Measurements from ENCODE around the gene ADGRE1. TPM values are rescaled to one million over a fixed set of nuclear protein-coding genes. Genes with fewer than 3 reads are reported as not detected.

Gene ADGRE1
- polyA plus RNA-seq, 1 donor from 2014 or later: not detected

DNA sequence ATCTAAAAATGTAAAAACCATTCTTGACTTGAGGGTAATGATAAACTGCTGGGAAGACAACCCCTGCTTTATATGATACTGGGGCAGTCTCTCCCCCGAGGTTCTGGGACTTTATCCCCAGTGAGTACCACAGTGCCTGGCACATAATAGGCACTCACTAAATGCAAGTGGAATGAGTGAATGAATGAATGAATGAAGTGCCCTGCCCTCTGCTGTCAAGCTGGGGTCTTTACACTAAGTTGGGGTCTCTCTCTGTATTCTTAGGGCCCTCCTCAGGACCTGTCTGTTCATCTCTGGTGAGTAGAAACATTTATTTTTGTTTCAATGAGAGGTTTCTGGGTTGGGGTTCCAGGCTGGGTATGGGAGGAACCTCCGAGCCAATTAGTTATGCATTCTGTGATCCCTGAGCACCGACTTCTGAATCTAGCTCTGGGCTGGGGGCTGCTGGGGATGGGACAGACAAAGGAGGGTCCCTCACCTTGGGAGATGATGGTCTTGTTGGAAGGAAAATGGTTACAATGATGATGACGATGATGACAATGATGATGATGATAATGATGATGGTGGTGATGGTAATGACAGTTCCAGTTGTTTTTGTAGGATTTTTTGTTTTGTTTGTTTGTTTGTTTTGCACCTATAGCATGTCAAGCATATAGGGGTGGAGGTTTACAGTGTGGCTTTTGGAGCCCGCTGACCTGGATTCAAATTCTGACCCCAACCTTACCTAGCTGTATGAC, 44.3 kb upstream of the ADGRE1 start:
- H3K4me3 ChIP-seq (ENCODE audit: low read length): no peak overlapping the region
- no peaks in the 10 kb centered on the region for H3K36me3 ChIP-seq (ENCODE audit: insufficient read depth, low read length)
- TF ChIP-seq, protein P1, sequence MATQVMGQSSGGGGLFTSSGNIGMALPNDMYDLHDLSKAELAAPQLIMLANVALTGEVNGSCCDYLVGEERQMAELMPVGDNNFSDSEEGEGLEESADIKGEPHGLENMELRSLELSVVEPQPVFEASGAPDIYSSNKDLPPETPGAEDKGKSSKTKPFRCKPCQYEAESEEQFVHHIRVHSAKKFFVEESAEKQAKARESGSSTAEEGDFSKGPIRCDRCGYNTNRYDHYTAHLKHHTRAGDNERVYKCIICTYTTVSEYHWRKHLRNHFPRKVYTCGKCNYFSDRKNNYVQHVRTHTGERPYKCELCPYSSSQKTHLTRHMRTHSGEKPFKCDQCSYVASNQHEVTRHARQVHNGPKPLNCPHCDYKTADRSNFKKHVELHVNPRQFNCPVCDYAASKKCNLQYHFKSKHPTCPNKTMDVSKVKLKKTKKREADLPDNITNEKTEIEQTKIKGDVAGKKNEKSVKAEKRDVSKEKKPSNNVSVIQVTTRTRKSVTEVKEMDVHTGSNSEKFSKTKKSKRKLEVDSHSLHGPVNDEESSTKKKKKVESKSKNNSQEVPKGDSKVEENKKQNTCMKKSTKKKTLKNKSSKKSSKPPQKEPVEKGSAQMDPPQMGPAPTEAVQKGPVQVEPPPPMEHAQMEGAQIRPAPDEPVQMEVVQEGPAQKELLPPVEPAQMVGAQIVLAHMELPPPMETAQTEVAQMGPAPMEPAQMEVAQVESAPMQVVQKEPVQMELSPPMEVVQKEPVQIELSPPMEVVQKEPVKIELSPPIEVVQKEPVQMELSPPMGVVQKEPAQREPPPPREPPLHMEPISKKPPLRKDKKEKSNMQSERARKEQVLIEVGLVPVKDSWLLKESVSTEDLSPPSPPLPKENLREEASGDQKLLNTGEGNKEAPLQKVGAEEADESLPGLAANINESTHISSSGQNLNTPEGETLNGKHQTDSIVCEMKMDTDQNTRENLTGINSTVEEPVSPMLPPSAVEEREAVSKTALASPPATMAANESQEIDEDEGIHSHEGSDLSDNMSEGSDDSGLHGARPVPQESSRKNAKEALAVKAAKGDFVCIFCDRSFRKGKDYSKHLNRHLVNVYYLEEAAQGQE (IDR thresholded peaks at IDR 0.05; ENCODE audit: borderline replicate concordance): no peak
- TF ChIP-seq TAF1 (IDR thresholded peaks at IDR 0.05; ENCODE audit: low read depth) (no peak), RAD21 (conservative IDR thresholded peaks at IDR 0.05) (no peak), EP300 (conservative IDR thresholded peaks at IDR 0.05; ENCODE audit: poor library complexity, severe bottlenecking) (no peak), POLR2AphosphoS5 (IDR thresholded peaks at IDR 0.05) (no peak), SMC3 (conservative IDR thresholded peaks at IDR 0.05; ENCODE audit: poor library complexity) (no peak), EZH2 (IDR thresholded peaks at IDR 0.05; ENCODE audit: borderline replicate concordance, insufficient read depth, low read length, poor library complexity, severe bottlenecking) (no peak), MXI1 (conservative IDR thresholded peaks at IDR 0.05; ENCODE audit: poor library complexity, severe bottlenecking) (no peak)
- TF ChIP-seq, protein P2, sequence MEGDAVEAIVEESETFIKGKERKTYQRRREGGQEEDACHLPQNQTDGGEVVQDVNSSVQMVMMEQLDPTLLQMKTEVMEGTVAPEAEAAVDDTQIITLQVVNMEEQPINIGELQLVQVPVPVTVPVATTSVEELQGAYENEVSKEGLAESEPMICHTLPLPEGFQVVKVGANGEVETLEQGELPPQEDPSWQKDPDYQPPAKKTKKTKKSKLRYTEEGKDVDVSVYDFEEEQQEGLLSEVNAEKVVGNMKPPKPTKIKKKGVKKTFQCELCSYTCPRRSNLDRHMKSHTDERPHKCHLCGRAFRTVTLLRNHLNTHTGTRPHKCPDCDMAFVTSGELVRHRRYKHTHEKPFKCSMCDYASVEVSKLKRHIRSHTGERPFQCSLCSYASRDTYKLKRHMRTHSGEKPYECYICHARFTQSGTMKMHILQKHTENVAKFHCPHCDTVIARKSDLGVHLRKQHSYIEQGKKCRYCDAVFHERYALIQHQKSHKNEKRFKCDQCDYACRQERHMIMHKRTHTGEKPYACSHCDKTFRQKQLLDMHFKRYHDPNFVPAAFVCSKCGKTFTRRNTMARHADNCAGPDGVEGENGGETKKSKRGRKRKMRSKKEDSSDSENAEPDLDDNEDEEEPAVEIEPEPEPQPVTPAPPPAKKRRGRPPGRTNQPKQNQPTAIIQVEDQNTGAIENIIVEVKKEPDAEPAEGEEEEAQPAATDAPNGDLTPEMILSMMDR (IDR thresholded peaks at IDR 0.05; ENCODE audit: poor library complexity, severe bottlenecking): no peak
- no peaks in the 10 kb centered on the region for H3K27me3 ChIP-seq (ENCODE audit: insufficient read depth, low read depth, low read length)
- H3K9ac ChIP-seq (ENCODE audit: low read length): no peak overlapping the region
- H2AFZ ChIP-seq (ENCODE audit: low read depth, low read length): no peak overlapping the region
- no peaks in the 10 kb centered on the region for H3K9me2 ChIP-seq (ENCODE audit: insufficient read depth, low read length)
- H3K79me2 ChIP-seq (replicated peaks; ENCODE audit: insufficient read depth, low read length): no peaks in the 10 kb centered on the region
- no peak overlapping the region for H3K27ac ChIP-seq (ENCODE audit: low read length)
- H3K9me3 ChIP-seq (ENCODE audit: low read length): no peaks in the 10 kb centered on the region
- no peak overlapping the region for H3K4me2 ChIP-seq (ENCODE audit: low read length)
- H4K20me1 ChIP-seq (ENCODE audit: insufficient read depth): no peaks in the 10 kb centered on the region
- H3F3A ChIP-seq (ENCODE audit: insufficient read depth, low read length, poor library complexity, severe bottlenecking): no peaks in the 10 kb centered on the region

DNA sequence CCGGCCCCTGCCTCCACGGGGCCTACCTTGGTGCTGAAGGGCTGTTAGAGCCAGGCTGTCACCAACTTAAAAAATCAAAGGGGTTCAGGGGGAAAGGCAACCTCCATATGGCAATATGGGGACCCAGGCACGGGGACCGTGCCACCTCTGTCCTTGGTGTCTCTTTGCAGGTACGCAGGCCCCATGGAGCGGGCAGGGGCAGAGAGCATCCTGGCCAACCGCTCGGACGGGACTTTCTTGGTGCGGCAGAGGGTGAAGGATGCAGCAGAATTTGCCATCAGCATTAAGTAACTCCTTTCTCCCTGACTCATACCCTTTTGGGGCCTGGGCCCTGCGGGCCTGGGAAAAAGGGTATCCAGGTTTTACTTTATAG, 39.6 kb upstream of the ADGRE1 start:
- no peak overlapping the region for H3K9ac ChIP-seq (ENCODE audit: low read length)
- H3K4me2 ChIP-seq (ENCODE audit: low read length): no peak overlapping the region
- H3K4me3 ChIP-seq (ENCODE audit: low read length): no peak overlapping the region
- H3F3A ChIP-seq (ENCODE audit: insufficient read depth, low read length, poor library complexity, severe bottlenecking): no peaks in the 10 kb centered on the region
- H3K27ac ChIP-seq (ENCODE audit: low read length): no peak overlapping the region
- TF ChIP-seq EZH2 (IDR thresholded peaks at IDR 0.05; ENCODE audit: borderline replicate concordance, insufficient read depth, low read length, poor library complexity, severe bottlenecking) (no peak), SMC3 (conservative IDR thresholded peaks at IDR 0.05; ENCODE audit: poor library complexity) (no peak), POLR2AphosphoS5 (IDR thresholded peaks at IDR 0.05) (no peak), RAD21 (conservative IDR thresholded peaks at IDR 0.05) (no peak), MXI1 (conservative IDR thresholded peaks at IDR 0.05; ENCODE audit: poor library complexity, severe bottlenecking) (no peak), EP300 (conservative IDR thresholded peaks at IDR 0.05; ENCODE audit: poor library complexity, severe bottlenecking) (no peak), TAF1 (IDR thresholded peaks at IDR 0.05; ENCODE audit: low read depth) (no peak)
- TF ChIP-seq, protein P1 (IDR thresholded peaks at IDR 0.05; ENCODE audit: borderline replicate concordance): no peak
- TF ChIP-seq, protein P2 (IDR thresholded peaks at IDR 0.05; ENCODE audit: poor library complexity, severe bottlenecking): no peak
- H4K20me1 ChIP-seq (ENCODE audit: insufficient read depth): no peaks in the 10 kb centered on the region
- H3K9me3 ChIP-seq (ENCODE audit: low read length): no peaks in the 10 kb centered on the region
- no peaks in the 10 kb centered on the region for H3K79me2 ChIP-seq (replicated peaks; ENCODE audit: insufficient read depth, low read length)
- H2AFZ ChIP-seq (ENCODE audit: low read depth, low read length): no peak overlapping the region
- H3K27me3 ChIP-seq (ENCODE audit: insufficient read depth, low read depth, low read length): no peaks in the 10 kb centered on the region
- no peaks in the 10 kb centered on the region for H3K36me3 ChIP-seq (ENCODE audit: insufficient read depth, low read length)
- no peaks in the 10 kb centered on the region for H3K9me2 ChIP-seq (ENCODE audit: insufficient read depth, low read length)
